ENCODE data around the gene TRAPPC3L.

- TF ChIP-seq CTCF (IDR thresholded peaks at IDR 0.05) (peak in 4 of 6 experiments; percentile 29 to 44 (median 36)), POLR2A (IDR thresholded peaks at IDR 0.05) (peak; percentile 61 to 68)
These were observed 25.6 kb upstream of the TRAPPC3L start, which contains the start of gene RWDD1 for GRCh38 chr6:116570856-116571682.
